22Rv1 (cell line): ENCODE results near the gene APOBEC3G.
"Not testable (repeated sequence)": the region's sequence is repeated elsewhere in the genome, so short reads cannot be mapped to it uniquely, and the experiment has no call there.

Experiments used
- ZFX ChIP-seq: fragments of 450-650 bp; IDR thresholded peaks from 2 replicates; pipeline ENCODE4 v1.6.1; 2017; ENCODE audit warnings: antibody characterized with exemption, borderline replicate concordance
- TF ChIP-seq, protein P1 (sequence below): fragments of 450-650 bp; IDR thresholded peaks from 2 replicates; pipeline ENCODE4 v1.5.1; 2017; ENCODE audit warnings: mild to moderate bottlenecking

GRCh38 chr22:39031434-39032295 lies 45.4 kb upstream of the APOBEC3G start:
- TF ChIP-seq, protein P1, sequence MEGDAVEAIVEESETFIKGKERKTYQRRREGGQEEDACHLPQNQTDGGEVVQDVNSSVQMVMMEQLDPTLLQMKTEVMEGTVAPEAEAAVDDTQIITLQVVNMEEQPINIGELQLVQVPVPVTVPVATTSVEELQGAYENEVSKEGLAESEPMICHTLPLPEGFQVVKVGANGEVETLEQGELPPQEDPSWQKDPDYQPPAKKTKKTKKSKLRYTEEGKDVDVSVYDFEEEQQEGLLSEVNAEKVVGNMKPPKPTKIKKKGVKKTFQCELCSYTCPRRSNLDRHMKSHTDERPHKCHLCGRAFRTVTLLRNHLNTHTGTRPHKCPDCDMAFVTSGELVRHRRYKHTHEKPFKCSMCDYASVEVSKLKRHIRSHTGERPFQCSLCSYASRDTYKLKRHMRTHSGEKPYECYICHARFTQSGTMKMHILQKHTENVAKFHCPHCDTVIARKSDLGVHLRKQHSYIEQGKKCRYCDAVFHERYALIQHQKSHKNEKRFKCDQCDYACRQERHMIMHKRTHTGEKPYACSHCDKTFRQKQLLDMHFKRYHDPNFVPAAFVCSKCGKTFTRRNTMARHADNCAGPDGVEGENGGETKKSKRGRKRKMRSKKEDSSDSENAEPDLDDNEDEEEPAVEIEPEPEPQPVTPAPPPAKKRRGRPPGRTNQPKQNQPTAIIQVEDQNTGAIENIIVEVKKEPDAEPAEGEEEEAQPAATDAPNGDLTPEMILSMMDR: not testable (repeated sequence)
- not testable (repeated sequence) for TF ChIP-seq ZFX
